KOPT-K1 (cell line): ENCODE results near the gene MED26.

Source experiments
- H3K27ac ChIP-seq: fragments of 200-600 bp; sonication (generic); 2 replicates; pipeline ENCODE4 v1.5.1; 2016; ENCODE audit warnings: antibody characterized with exemption, mild to moderate bottlenecking, low read depth, low read length; ENCODE audit not compliant: poor library complexity, severe bottlenecking
- H3K36me3 ChIP-seq: fragments of 200-600 bp; sonication (generic); 2 replicates; pipeline ENCODE4 v1.5.1; 2017; ENCODE audit warnings: antibody characterized with exemption, mild to moderate bottlenecking, low read length, moderate library complexity; ENCODE audit not compliant: insufficient read depth
- H3K9me3 ChIP-seq: fragments of 200-600 bp; sonication (generic); 2 replicates; pipeline ENCODE4 v1.5.1; 2017; ENCODE audit warnings: antibody characterized with exemption, low read length, mild to moderate bottlenecking; ENCODE audit not compliant: insufficient read depth, poor library complexity, severe bottlenecking

Gene MED26

GRCh38 chr19:16582486-16583261 lies 45.3 kb downstream of the MED26 start:
- H3K27ac ChIP-seq = peak overlapping the region; percentile 65
- peaks cover 44% of the 10 kb centered on the region for H3K36me3 ChIP-seq
- no peaks in the 10 kb centered on the region for H3K9me3 ChIP-seq

GRCh38 chr19:16581971-16582343 lies 46.0 kb downstream of the MED26 start:
- Histone ChIP-seq H3K9me3 (no peaks in the 10 kb centered on the region), H3K27ac (no peak overlapping the region), H3K36me3 (peaks cover 51% of the 10 kb centered on the region)

DNA sequence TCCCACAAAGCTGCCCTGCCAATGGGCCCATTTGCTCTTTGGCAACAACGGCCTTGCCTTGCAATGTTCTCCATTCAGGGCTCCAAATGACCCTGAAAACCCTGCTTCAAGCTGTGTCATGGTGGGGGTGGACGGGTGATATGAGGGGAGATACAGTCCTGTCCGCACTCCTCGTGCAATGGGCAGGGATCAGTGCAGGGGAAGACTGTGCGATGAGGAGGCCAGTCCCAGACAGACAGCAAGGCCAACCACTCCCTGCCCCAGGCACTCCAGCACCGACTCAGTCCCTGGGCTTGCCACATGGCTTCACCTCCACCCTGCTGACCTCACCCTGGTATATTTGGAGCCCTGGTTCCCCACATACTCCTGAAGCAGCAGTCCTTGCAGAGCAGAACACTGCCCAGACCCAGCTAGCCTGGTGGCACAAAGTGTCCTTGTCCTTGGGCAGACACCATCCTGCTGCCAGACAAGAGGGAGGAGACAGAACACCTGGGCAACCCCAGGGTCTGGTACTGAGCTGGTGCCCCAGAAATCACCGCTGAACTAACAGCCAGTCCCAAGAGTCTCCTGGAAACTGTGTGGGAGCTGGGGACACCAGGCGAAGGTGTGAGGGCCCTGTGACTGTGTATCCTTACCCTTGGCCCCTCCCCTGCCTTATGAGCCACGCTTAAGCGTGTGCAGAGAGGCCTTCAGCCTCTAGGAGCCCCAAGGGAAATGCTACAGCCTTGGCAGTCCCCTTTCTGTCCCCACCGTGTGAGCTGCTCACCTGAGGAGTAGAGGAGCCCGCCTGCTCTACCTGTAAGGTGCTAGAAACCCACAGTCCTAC lies 46.6 kb downstream of the MED26 start:
- Histone ChIP-seq H3K36me3 (peaks cover 57% of the 10 kb centered on the region), H3K9me3 (no peaks in the 10 kb centered on the region), H3K27ac (no peak overlapping the region)

GRCh38 chr19:16579381-16579780 lies 48.6 kb downstream of the MED26 start:
- Histone ChIP-seq H3K36me3 (peaks cover 77% of the 10 kb centered on the region), H3K9me3 (no peaks in the 10 kb centered on the region), H3K27ac (no peak overlapping the region)

DNA sequence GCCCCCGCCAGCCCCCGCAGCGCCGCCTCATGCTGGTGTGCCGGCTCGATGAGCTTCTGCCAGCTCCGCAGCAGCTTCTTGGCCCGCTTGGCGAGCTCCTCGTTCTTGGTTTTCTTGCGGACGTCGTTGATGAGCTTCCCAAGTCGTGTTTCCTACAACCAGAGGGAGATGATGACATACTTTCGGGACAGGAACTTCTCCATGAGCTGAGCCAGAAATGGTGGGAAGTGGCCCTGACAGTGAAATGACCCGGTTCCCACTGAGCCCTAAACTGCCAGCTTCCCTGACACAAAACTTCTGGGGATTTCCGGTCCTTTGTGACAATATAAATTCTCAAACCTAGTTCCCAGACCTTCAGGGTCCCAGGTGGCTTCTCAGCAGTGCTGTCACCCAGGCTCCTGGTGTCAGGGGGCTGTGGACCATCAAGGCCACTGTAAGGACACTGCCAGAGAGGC lies 50.4 kb downstream of the MED26 start:
- Histone ChIP-seq H3K9me3 (no peaks in the 10 kb centered on the region), H3K36me3 (peaks cover 85% of the 10 kb centered on the region), H3K27ac (no peak overlapping the region)

DNA sequence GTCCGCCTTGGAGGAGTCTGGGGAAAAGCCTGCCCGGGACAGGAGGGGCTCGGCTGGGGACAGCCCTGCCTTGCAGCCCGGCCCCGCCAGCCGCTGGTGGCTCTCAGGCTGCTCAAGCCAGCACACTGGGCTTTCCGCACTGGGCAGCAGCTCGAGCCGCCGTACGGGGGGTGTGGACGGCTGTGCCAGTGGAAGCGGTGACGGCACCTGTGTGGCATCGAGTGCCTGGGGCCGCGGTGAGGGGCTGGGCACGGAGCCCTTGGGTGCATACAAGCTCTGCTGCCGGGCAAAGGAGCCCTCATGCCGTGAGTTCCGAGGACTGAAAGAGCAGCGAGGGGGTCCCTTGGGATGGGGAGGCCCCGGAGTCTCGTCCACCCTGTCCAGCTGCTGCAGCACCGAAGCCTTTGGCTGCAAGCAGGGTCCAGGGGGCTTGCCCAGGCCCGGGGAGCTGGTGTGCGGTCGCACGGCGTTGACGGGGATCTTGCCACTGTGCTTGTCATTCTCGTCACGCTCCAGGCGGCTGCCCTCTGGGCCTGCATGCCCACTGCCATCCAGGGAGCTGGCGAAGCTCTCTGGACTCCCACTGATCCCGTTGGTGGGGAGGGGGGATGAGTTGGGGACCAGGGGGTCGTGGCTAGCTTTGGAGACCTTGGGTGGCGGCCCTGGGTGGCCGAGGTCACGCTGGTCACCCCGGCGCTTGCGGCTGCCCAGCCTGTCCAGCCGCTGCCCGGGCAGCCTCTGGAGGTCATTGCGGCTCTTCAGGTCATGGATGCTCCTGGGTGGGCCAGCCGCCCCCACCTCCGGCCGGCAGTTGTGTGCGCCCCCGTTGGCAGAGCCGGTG lies 51.1 kb downstream of the MED26 start:
- Histone ChIP-seq H3K9me3 (no peaks in the 10 kb centered on the region), H3K27ac (no peak overlapping the region), H3K36me3 (peaks cover 79% of the 10 kb centered on the region)

DNA sequence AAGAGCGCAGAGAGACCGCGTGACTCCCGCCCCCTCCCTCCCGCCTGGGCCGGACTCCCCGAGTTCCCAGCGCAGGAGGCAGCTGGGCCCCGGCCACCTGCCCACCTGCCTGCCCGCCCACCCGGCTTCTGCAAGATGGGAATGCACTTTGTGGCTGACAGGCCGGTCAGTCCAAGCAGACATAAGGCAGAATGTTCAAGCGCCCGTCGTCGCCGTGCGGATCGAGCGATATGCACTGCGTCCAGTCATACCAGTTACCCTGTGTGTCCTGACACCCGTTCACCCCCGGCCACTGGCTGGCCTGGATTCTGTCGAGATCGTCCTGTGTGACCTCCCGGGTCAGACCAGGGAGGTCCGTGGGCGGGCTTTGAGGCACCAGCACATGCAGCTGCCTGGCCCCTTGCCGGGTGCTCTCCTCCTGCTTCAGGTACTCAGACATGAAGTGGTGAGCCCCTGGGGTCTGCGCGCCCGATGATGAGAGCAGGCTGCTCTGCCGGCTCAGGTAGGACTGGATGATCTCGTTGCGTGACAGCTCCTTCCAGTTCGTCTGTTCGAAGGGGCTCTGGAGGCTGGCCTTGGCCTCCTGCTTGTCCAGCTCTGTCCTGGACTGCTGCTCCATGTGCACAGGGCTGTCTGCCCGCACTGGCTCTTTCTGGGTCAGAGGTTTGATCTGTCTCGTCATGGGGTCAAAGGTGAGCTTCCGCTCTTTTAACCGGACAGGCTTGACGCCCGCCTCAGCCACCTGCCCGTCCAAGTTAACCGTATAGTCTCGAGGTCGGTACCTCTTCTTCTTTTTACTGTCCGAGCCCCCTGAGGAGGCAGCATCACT lies 51.9 kb downstream of the MED26 start:
- H3K36me3 ChIP-seq = peaks cover 72% of the 10 kb centered on the region
- H3K9me3 ChIP-seq = no peaks in the 10 kb centered on the region

GRCh38 chr19:16575282-16575681 lies 52.7 kb downstream of the MED26 start:
- no peaks in the 10 kb centered on the region for H3K9me3 ChIP-seq
- no peak overlapping the region for H3K27ac ChIP-seq
- H3K36me3 ChIP-seq = peaks cover 69% of the 10 kb centered on the region

More for the DNA sequence above, 51.9 kb downstream of the MED26 start:
- H3K27ac ChIP-seq = no peak overlapping the region

DNA sequence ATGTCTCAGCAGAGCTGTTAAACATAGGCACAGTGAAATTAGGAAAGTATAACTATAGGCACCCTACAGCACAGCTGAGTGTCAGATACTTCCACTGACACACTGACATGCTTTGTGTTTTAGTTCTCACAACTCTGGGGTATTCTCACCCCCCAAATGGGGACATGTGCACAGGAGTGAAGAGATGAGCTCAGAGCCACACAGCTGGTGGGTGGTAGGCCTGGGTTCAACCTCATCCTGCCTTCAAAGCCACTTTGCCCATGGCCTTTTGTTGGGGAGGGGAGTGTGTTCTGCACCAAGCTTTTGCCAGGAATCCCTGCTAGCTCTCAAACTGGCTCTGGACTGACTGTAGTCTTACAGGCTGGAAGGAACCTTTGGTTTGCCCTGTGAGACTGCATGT lies 54.1 kb downstream of the MED26 start:
- no peak overlapping the region for H3K27ac ChIP-seq
- peaks cover 70% of the 10 kb centered on the region for H3K36me3 ChIP-seq
- H3K9me3 ChIP-seq = no peaks in the 10 kb centered on the region

- Histone ChIP-seq H3K36me3 (peaks cover 70% of the 10 kb centered on the region), H3K27ac (peak overlapping the region; percentile 81), H3K9me3 (no peaks in the 10 kb centered on the region)
These were observed 54.7 kb downstream of the MED26 start for GRCh38 chr19:16573296-16573695.

DNA sequence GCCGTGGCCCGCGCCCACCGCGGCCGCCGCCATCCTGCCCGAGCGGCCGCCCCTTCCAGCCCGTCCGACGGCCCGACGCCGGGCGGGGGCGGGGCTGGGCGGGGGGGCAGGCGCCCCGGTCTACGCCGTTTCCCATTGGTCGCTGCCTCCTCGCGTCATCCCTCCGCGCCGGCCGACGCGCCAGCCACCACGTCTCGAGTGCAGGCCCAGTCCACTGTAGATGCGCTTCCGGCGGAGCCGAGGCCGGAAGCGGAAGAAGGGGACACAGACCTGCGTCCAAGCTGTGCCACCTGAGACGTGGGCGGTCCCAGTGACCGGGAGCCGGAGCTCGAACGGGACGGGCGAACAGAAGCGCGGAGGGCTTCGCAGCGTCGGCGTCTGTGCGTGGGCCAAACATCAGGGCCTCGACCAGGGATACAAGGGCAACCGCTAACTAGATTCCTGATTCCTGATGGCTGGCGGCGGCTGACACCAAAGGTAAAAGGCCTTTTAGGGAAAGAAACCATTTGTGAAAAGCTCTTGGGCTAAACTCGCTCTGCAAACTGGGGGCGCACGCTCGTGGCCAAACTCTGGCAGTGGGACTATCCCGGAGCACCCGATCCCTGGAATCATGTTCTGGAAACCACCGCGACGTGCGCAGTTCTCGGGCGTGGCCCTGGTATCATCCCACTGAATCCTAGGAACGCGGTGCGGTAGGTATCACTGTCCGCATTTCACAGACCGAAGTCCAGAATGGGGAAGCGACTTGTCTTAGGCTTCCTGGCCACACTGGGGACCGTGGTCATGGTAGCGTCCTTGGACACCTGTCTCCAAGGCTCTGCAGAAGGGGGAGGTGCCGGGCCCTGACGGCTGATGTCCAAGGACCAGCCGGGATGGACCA lies 55.4 kb downstream of the MED26 start, which contains the start of gene SLC35E1:
Gene SLC35E1, minus strand, starts transcription at position 84 of the 880 bp plus-strand sequence. Its CDS starts 51 bp downstream, at position 33.
- Histone ChIP-seq H3K36me3 (peaks cover 70% of the 10 kb centered on the region), H3K9me3 (no peaks in the 10 kb centered on the region), H3K27ac (peak within 1 kb of the TSS; percentile 81)

- H3K9me3 ChIP-seq = peaks cover 4% of the 10 kb centered on the region
- H3K36me3 ChIP-seq = peaks cover 70% of the 10 kb centered on the region
- H3K27ac ChIP-seq = peak overlapping the region; percentile 81
These were observed 56.1 kb downstream of the MED26 start for GRCh38 chr19:16571822-16572331.

- Histone ChIP-seq H3K27ac (peak overlapping the region; percentile 81), H3K9me3 (peaks cover 7% of the 10 kb centered on the region), H3K36me3 (peaks cover 67% of the 10 kb centered on the region)
These were observed 56.7 kb downstream of the MED26 start for GRCh38 chr19:16571283-16571682.
